Measurements from ENCODE around the gene ANKS1B.

- TF ChIP-seq POLR2A (IDR thresholded peaks at IDR 0.05) (no peak), CTCF (IDR thresholded peaks at IDR 0.05) (no peak)
Observed at GRCh38 chr12:99611117-99611516, 373.6 kb downstream of the ANKS1B start.
